Ramos (cell line): Measurements from ENCODE around the gene GNG7.

Experiments
- in situ Hi-C: fragments of 300-500 bp; cut with MboI; formaldehyde crosslinking; loops from one replicate; pipeline ENCODE4 v1.14.3; 2022; ENCODE audit warnings: low sequenced_read_pairs; ENCODE audit not compliant: unreplicated experiment

The GNG7 gene

DNA sequence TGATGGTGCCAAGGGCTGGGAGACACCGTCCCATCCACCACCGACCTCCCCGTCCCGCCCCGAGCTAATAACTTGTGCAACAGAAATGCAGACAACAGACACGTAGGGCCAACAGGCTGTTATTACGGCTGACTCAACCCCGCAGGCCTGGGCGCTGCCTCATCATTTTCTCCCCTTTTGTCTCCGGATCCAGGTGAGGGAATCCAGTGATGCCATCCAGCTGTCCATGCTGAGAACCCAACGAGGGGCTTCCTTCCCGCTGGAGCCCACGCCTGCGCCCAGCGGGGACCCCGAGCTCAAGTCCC, 25.1 kb upstream of the GNG7 start:
- in situ Hi-C loops = no loop called here

GRCh38 chr19:2726904-2727639, 24.6 kb upstream of the GNG7 start:
- in situ Hi-C loops = no loop called here

- in situ Hi-C loops = no loop called here
These were observed 23.8 kb upstream of the GNG7 start for GRCh38 chr19:2726160-2726855.

- in situ Hi-C loops = no loop called here
These were observed 21.7 kb upstream of the GNG7 start for GRCh38 chr19:2724148-2724557.

DNA sequence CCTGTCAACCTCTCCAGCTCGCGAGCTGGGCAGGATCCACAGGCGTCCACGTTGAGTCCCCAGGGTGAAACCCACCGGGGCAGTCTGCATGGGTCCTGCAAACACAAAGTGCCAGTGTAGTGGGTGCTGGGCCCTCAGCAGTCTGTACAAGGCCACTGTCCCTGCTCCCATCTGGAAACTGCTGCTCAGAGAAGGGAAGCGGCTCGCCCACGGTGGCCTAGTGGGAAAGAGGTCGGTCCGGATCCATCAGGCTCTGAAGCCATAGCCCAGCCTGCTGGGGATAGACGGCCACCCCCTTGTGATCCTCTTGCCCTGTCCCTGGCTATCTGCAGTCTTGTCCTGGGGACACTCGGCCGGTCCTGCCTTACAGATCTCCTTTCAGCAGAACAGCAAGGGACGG, 21.3 kb upstream of the GNG7 start:
- in situ Hi-C loops = no loop called here

GRCh38 chr19:2723345-2723715, 20.8 kb upstream of the GNG7 start:
- in situ Hi-C loops = no loop called here

GRCh38 chr19:2722541-2723344, 20.2 kb upstream of the GNG7 start:
- in situ Hi-C loops = no loop called here

- in situ Hi-C loops = no loop called here
These were observed 19.4 kb upstream of the GNG7 start for GRCh38 chr19:2721570-2722540.

DNA sequence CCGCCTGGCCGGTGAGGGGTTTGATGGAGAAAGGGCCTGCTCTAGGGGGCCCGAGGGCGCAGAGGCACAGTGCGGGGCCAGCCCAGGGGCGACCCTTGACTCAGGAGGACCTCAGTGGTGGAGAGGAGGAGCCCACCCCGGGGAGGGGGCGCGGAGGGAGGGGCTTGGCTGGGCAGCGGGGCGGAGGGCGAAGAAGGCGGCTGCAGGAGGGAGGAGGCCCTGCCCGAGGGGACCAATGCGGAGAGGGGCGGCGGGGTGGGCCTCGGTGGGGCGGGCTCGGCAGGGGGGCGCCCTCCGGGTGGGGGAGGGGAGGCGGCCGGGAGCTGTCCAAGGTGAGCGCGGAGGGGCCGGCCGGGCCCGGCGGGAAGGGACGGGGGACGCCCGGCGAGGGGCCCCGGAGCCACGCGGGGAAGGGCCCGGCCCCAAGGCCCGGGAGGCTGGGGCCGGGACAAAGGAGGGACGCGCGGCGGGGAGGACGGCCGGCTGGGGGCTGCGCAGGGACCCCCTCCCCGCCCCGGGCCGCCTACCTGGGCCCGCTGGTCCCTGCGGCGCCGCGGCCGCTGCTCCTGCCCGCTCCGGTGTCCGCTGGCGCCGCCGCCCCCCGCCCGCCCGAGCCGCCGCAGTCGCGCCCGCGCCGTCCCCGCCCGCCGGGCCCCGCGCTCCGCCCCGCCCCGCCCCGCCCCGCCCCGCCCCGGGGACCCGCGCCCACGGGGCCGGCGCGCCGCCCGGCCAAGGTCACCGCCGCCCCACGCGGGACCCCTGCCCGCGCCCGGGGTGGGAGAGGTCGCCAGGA, 18.5 kb upstream of the GNG7 start, which contains the start of gene DIRAS1:
Gene DIRAS1 (minus strand): TSS at position 596 of the 793 bp plus-strand sequence. CDS start 3,566 bp downstream, outside the sequence.
- in situ Hi-C loops = no loop called here

DNA sequence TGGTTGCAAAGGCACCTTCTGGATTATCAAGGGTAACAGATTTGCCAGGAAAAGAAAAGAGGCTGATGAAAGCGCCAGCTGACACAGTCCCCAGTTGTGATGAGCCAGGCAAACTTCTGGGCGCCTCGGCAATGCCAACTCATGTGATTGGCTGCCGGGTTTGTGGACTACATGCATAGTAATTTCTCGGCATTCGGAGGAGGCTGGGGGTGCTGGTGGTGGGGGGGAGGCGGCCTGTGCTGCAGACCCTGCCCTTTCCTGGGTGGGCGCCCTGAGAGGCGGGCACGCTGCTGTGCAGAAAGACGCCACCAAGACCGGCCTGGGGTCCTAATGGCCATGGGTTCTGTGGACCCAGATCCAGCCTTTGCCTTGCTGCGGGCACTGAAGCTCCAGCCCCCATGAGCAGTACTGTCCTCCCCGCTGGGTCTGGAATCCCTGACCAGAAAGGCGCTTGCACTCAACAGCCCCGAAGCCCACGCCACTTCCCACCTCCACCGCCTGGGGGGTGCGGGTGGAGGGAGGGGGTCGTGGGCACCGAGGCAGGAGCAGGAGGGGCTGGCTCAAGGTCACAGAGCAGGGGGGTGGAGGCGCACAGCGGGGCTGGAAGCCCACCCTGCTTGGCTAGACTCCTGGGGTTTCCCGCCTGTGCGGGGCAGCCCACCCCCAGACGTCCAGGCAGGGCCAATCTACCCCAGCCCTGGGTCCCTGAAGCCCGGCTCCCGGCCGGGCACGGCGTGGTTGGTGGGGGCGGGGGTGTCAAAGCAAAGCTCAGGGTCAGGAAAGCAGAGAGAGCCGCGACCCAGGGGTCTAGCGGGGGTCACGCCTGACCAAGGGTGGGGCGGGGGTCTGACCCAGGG, 17.7 kb upstream of the GNG7 start:
- in situ Hi-C loops = no loop called here

DNA sequence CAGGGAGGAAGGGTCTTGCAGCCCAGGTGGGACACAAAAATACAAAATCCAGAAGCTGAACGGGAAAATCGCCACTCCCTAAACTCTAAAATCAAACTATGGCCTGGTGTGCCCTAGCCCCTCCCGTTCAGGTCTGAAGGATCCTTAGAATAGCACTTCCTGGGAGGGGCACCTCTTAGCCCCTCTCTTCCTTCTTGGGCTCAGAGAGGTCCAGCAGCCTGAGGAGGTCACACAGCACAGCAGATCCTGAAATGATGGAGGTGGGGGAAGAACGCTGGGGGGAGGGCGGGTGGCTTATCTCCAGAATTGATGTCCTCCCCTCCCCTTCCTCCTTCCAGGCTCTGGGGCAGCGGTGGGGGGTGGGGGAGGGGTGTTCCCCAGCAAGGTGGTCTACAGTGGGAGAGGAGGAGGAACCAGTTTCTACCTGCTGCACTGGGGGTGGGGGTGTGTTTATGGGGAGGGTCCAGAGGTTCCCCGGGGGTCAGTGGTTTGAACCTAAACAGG, 16.8 kb upstream of the GNG7 start:
- in situ Hi-C loops = no loop called here

- in situ Hi-C loops = no loop called here
These were observed 15.4 kb upstream of the GNG7 start for GRCh38 chr19:2717638-2718541.

- in situ Hi-C loops = no loop called here
These were observed 14.5 kb upstream of the GNG7 start for GRCh38 chr19:2716722-2717637.

DNA sequence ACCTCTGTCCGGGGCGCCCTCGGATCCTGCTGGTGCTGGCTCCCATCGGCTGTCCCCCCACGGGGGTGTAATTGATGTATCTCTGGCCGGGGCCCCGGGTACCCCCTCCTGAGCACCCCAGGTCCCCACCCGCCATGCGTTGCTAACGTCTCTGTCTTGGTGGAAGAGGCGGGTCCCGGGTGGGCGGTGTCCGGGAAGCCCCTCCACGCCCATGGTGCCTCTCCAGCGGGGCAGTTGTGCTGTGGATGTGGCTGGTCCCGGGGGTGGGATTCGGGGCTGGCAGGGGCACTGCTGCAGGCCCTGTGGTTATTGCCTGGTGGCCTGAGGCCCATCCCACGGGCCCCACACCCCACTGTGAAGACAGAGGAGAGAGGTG, 13.8 kb upstream of the GNG7 start:
- in situ Hi-C loops = no loop called here

GRCh38 chr19:2715470-2716274, 13.2 kb upstream of the GNG7 start:
- in situ Hi-C loops = no loop called here
